IPS-18c (cell line): ENCODE results near the gene BCAS3.

ENCODE experiments used
- H3K4me3 ChIP-seq: 2 replicates; pipeline ENCODE4 v1.7.0; 2013; ENCODE audit warnings: low read depth, mild to moderate bottlenecking, low read length, moderate library complexity; ENCODE audit not compliant: insufficient read depth
- H3K9me3 ChIP-seq: one replicate; pipeline ENCODE4 v1.6.1; 2013; ENCODE audit warnings: mild to moderate bottlenecking, low read length, moderate library complexity; ENCODE audit not compliant: control insufficient read depth, insufficient read depth

The BCAS3 gene

GRCh38 chr17:61251939-61252865 lies 574.6 kb downstream of the BCAS3 start:
- Histone ChIP-seq H3K9me3 (no peaks in the 10 kb centered on the region), H3K4me3 (no peak overlapping the region)

- no peaks in the 10 kb centered on the region for H3K9me3 ChIP-seq
- H3K4me3 ChIP-seq, result no peak overlapping the region
Measured at GRCh38 chr17:61253362-61253761, 575.7 kb downstream of the BCAS3 start.

GRCh38 chr17:61253937-61254574 lies 576.4 kb downstream of the BCAS3 start:
- Histone ChIP-seq H3K4me3 (no peak overlapping the region), H3K9me3 (no peaks in the 10 kb centered on the region)

- no peak overlapping the region for H3K4me3 ChIP-seq
Measured at GRCh38 chr17:61254904-61255303, 577.3 kb downstream of the BCAS3 start.

GRCh38 chr17:61255647-61256046 lies 578.0 kb downstream of the BCAS3 start:
- H3K4me3 ChIP-seq, result no peak overlapping the region
- no peaks in the 10 kb centered on the region for H3K9me3 ChIP-seq

More at GRCh38 chr17:61254904-61255303, 577.3 kb downstream of the BCAS3 start:
- no peaks in the 10 kb centered on the region for H3K9me3 ChIP-seq

GRCh38 chr17:61259360-61259759 lies 581.7 kb downstream of the BCAS3 start:
- Histone ChIP-seq H3K9me3 (no peaks in the 10 kb centered on the region), H3K4me3 (no peak overlapping the region)

- H3K9me3 ChIP-seq, result no peaks in the 10 kb centered on the region
- H3K4me3 ChIP-seq, result no peak overlapping the region
Measured at GRCh38 chr17:61260071-61260797, 582.6 kb downstream of the BCAS3 start.

GRCh38 chr17:61261001-61261637 lies 583.5 kb downstream of the BCAS3 start:
- H3K4me3 ChIP-seq, result no peak overlapping the region
- H3K9me3 ChIP-seq, result no peaks in the 10 kb centered on the region

GRCh38 chr17:61265397-61265796 lies 587.7 kb downstream of the BCAS3 start:
- no peak overlapping the region for H3K4me3 ChIP-seq
- no peaks in the 10 kb centered on the region for H3K9me3 ChIP-seq

GRCh38 chr17:61267847-61268246 lies 590.2 kb downstream of the BCAS3 start:
- no peaks in the 10 kb centered on the region for H3K9me3 ChIP-seq
- H3K4me3 ChIP-seq, result no peak overlapping the region

- Histone ChIP-seq H3K4me3 (no peak overlapping the region), H3K9me3 (no peaks in the 10 kb centered on the region)
Measured at GRCh38 chr17:61275395-61275794, 597.7 kb downstream of the BCAS3 start.

- Histone ChIP-seq H3K9me3 (no peaks in the 10 kb centered on the region), H3K4me3 (no peak overlapping the region)
Measured at GRCh38 chr17:61276806-61277205, 599.2 kb downstream of the BCAS3 start.

GRCh38 chr17:61279476-61280145 lies 602.0 kb downstream of the BCAS3 start:
- H3K9me3 ChIP-seq, result no peaks in the 10 kb centered on the region

GRCh38 chr17:61280338-61280737 lies 602.7 kb downstream of the BCAS3 start:
- Histone ChIP-seq H3K9me3 (no peaks in the 10 kb centered on the region), H3K4me3 (no peak overlapping the region)

More at GRCh38 chr17:61279476-61280145, 602.0 kb downstream of the BCAS3 start:
- no peak overlapping the region for H3K4me3 ChIP-seq

GRCh38 chr17:61280851-61281250 lies 603.2 kb downstream of the BCAS3 start:
- no peak overlapping the region for H3K4me3 ChIP-seq
- no peaks in the 10 kb centered on the region for H3K9me3 ChIP-seq

- no peaks in the 10 kb centered on the region for H3K9me3 ChIP-seq
- H3K4me3 ChIP-seq, result no peak overlapping the region
Measured at GRCh38 chr17:61282377-61282776, 604.7 kb downstream of the BCAS3 start.

GRCh38 chr17:61283043-61283442 lies 605.4 kb downstream of the BCAS3 start:
- Histone ChIP-seq H3K9me3 (no peaks in the 10 kb centered on the region), H3K4me3 (no peak overlapping the region)
